ENCODE results near the gene ACCS. TPM values are rescaled to one million over a fixed set of nuclear protein-coding genes. Genes with fewer than 3 reads are reported as not detected.

ACCS gene
- total and polyA plus RNA-seq, 9 of the 15 experiments (the other 6 are each of a cell fraction or from before 2014, with no cell fraction given): 4.2 to 25.9 (median 16.3) TPM

- peak in 1 of 3 experiments; percentile 24; a peak in 1 of 6 replicates for TF ChIP-seq ZBTB11 (CRISPR knock-in tag; IDR thresholded peaks at IDR 0.05)
- TF ChIP-seq NEUROD1 (IDR thresholded peaks at IDR 0.05; ENCODE audit: borderline replicate concordance, low read depth, low read length, partially characterized antibody): no peak
- TF ChIP-seq SMARCB1 (IDR thresholded peaks at IDR 0.05; ENCODE audit: insufficient read length, low read depth): no peak
- no peak; the same call in 1 of the 2 replicates for TF ChIP-seq ELF2 (CRISPR knock-in tag; IDR thresholded peaks at IDR 0.05)
- no peak for TF ChIP-seq ZNF133 (CRISPR knock-in tag; IDR thresholded peaks at IDR 0.05)
- no peak for TF ChIP-seq U2AF2 (optimal IDR thresholded peaks at IDR 0.05; ENCODE audit: low read depth, low read length)
- no peak for TF ChIP-seq TCF7 (IDR thresholded peaks at IDR 0.05; ENCODE audit: borderline replicate concordance)
- no peak for TF ChIP-seq MYNN (IDR thresholded peaks at IDR 0.05)
- TF ChIP-seq MYNN (CRISPR knock-in tag; IDR thresholded peaks at IDR 0.05): no peak
- TF ChIP-seq POLR2H (tag; IDR thresholded peaks at IDR 0.05; ENCODE audit: low read depth): no peak
- TF ChIP-seq NCOA2 (IDR thresholded peaks at IDR 0.05; ENCODE audit: partially characterized antibody in 2 of 2): no peak
- no peak for TF ChIP-seq BCL6 (CRISPR knock-in tag; IDR thresholded peaks at IDR 0.05)
- TF ChIP-seq ZNF212 (CRISPR knock-in tag; IDR thresholded peaks at IDR 0.05): no peak
- TF ChIP-seq ZNF224 (CRISPR knock-in tag; IDR thresholded peaks at IDR 0.05): no peak
- no peak for TF ChIP-seq SFPQ (IDR thresholded peaks at IDR 0.05; ENCODE audit: low read depth, low read length)
- TF ChIP-seq SAP30 (IDR thresholded peaks at IDR 0.05; ENCODE audit: borderline replicate concordance, insufficient read depth, low read depth, low read length, poor library complexity, severe bottlenecking): no peak
- no peak for TF ChIP-seq ZNF75A (CRISPR knock-in tag; IDR thresholded peaks at IDR 0.05)
- no peak for TF ChIP-seq KLF1 (tag; IDR thresholded peaks at IDR 0.05)
- no peak for TF ChIP-seq TSC22D4 (tag; IDR thresholded peaks at IDR 0.05)
- no peak for TF ChIP-seq NFE2L1 (tag; IDR thresholded peaks at IDR 0.05; ENCODE audit: borderline replicate concordance, low read depth)
These were observed 29.7 kb downstream of the ACCS start, which contains the start of gene EXT2 (continued) for GRCh38 chr11:44095506-44096359.
